NT2/D1 (cell line): ENCODE data around the gene SCAI.
"Not testable (repeated sequence)": the region's sequence is repeated elsewhere in the genome, so short reads cannot be mapped to it uniquely, and the experiment has no call there.

Experiments used
- SUZ12 ChIP-seq: IDR thresholded peaks from 2 replicates; pipeline ENCODE4 v1.6.1; 2011; ENCODE audit not compliant: insufficient read length, insufficient read depth; ENCODE audit errors: extremely low read depth
- YY1 ChIP-seq: IDR thresholded peaks from 2 replicates; pipeline ENCODE4 v1.6.1; 2011; ENCODE audit not compliant: insufficient read length, insufficient read depth

DNA sequence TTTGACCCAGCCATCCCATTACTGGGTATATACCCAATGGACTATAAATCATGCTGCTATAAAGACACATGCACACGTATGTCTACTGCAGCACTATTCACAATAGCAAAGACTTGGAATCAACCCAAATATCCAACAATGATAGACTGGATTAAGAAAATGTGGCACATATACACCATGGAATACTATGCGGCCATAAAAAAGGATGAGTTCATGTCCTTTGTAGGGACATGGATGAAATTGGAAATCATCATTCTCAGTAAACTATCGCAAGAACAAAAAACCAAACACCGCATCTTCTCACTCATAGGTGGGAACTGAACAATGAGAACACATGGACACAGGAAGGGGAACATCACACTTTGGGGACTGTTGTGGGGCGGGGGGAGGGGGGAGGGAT lies 127.7 kb downstream of the SCAI start:
- not testable (repeated sequence) for TF ChIP-seq YY1, SUZ12
